OCI-LY1 (cell line): Measurements from ENCODE around the gene SCLT1.

ENCODE experiments used
- H2AFZ ChIP-seq: fragments of 200-600 bp; sonication (generic), shearing (Covaris generic); 2 replicates; pipeline ENCODE4 v1.6.0; 2014; ENCODE audit warnings: antibody characterized with exemption, mild to moderate bottlenecking, low read length
- H3F3A ChIP-seq: fragments of 200-600 bp; sonication (generic), shearing (Covaris generic); 2 replicates; pipeline ENCODE4 v1.6.0; 2014; ENCODE audit warnings: mild to moderate bottlenecking, antibody characterized with exemption, low read length, moderate library complexity; ENCODE audit not compliant: insufficient read depth
- H3K27ac ChIP-seq: fragments of 200-600 bp; sonication (generic); 2 replicates; pipeline ENCODE4 v1.5.1; 2014; ENCODE audit warnings: low read length, mixed run types, mild to moderate bottlenecking, low read depth; ENCODE audit not compliant: poor library complexity, severe bottlenecking
- H3K27me3 ChIP-seq: fragments of 200-600 bp; sonication (generic); 2 replicates; pipeline ENCODE4 v1.6.0; 2014; ENCODE audit warnings: antibody characterized with exemption, mild to moderate bottlenecking, low read length, moderate library complexity; ENCODE audit not compliant: insufficient read depth
- H3K36me3 ChIP-seq: fragments of 200-600 bp; sonication (generic); 2 replicates; pipeline ENCODE4 v1.6.1; 2014; ENCODE audit warnings: mild to moderate bottlenecking, antibody characterized with exemption, low read length, moderate library complexity, mixed read lengths; ENCODE audit not compliant: insufficient read depth
- H3K4me1 ChIP-seq: fragments of 200-600 bp; sonication (generic); 2 replicates; pipeline ENCODE4 v1.5.1; 2014; ENCODE audit warnings: mild to moderate bottlenecking, low read length, moderate library complexity; ENCODE audit not compliant: insufficient read depth, severe bottlenecking
- H3K4me2 ChIP-seq: fragments of 200-600 bp; sonication (generic), shearing (Covaris generic); 2 replicates; pipeline ENCODE4 v1.6.1; 2014; ENCODE audit warnings: low read length
- H3K4me3 ChIP-seq: fragments of 200-600 bp; sonication (generic); 2 replicates; pipeline ENCODE4 v1.5.1; 2014; ENCODE audit warnings: low read length, low read depth, mild to moderate bottlenecking, mixed read lengths; ENCODE audit not compliant: poor library complexity, severe bottlenecking
- H3K79me2 ChIP-seq: fragments of 200-600 bp; shearing (Covaris generic); 2 replicates; pipeline ENCODE4 v1.6.1; 2016; ENCODE audit warnings: mixed run types, low read length, mixed read lengths; ENCODE audit not compliant: insufficient read depth
- H3K9ac ChIP-seq: fragments of 200-600 bp; sonication (generic), shearing (Covaris generic); 2 replicates; pipeline ENCODE4 v1.6.1; 2014; ENCODE audit warnings: mild to moderate bottlenecking, low read length, mixed read lengths
- H3K9me2 ChIP-seq: fragments of 200-600 bp; sonication (generic), shearing (Covaris generic); 2 replicates; pipeline ENCODE4 v1.6.1; 2014; ENCODE audit warnings: low read depth, mild to moderate bottlenecking, low read length, mixed read lengths
- H3K9me3 ChIP-seq: fragments of 200-600 bp; shearing (Covaris generic); 2 replicates; pipeline ENCODE4 v1.6.1; 2014; ENCODE audit warnings: low read length, mixed read lengths
- H4K20me1 ChIP-seq: fragments of 200-600 bp; sonication (generic), shearing (Covaris generic); 2 replicates; pipeline ENCODE4 v1.6.0; 2016; ENCODE audit warnings: mild to moderate bottlenecking, low read length; ENCODE audit not compliant: insufficient read depth
- CTCF ChIP-seq: fragments of 200-600 bp; sonication (generic), shearing (Covaris generic); IDR thresholded peaks from 2 replicates; pipeline ENCODE4 v1.5.1; 2017; ENCODE audit warnings: mild to moderate bottlenecking, antibody characterized with exemption, low read length, moderate library complexity, mixed read lengths
- EZH2 ChIP-seq: fragments of 200-600 bp; sonication (generic), shearing (Covaris generic); IDR thresholded peaks from 2 replicates; pipeline ENCODE4 v1.8.0; 2017; ENCODE audit warnings: borderline replicate concordance, mixed run types, mild to moderate bottlenecking, antibody characterized with exemption, low read length, moderate library complexity, mixed read lengths

The SCLT1 gene

GRCh38 chr4:129111919-129112318 is 18.6 kb upstream of the SCLT1 start:
- no peak overlapping the region for H2AFZ ChIP-seq
- no peaks in the 10 kb centered on the region for H3K27me3 ChIP-seq
- peak; percentile 14; the same call in 1 of the 2 replicates for TF ChIP-seq CTCF
- no peak for TF ChIP-seq EZH2
- no peaks in the 10 kb centered on the region for H3K79me2 ChIP-seq
- H3K9ac ChIP-seq = no peak overlapping the region
- no peak overlapping the region for H3K4me2 ChIP-seq
- no peak overlapping the region for H3K27ac ChIP-seq
- no peaks in the 10 kb centered on the region for H3K36me3 ChIP-seq
- no peaks in the 10 kb centered on the region for H3K9me2 ChIP-seq
- no peaks in the 10 kb centered on the region for H3K4me1 ChIP-seq
- no peaks in the 10 kb centered on the region for H4K20me1 ChIP-seq
- H3F3A ChIP-seq = no peaks in the 10 kb centered on the region
- H3K4me3 ChIP-seq = no peak overlapping the region
- H3K9me3 ChIP-seq = no peaks in the 10 kb centered on the region

- Histone ChIP-seq H3K27ac (no peak overlapping the region), H3K79me2 (no peaks in the 10 kb centered on the region), H3K4me1 (no peaks in the 10 kb centered on the region), H2AFZ (no peak overlapping the region), H3K9ac (no peak overlapping the region), H4K20me1 (no peaks in the 10 kb centered on the region), H3K27me3 (no peaks in the 10 kb centered on the region), H3K36me3 (no peaks in the 10 kb centered on the region), H3K4me3 (no peak overlapping the region), H3K9me2 (no peaks in the 10 kb centered on the region), H3K9me3 (no peaks in the 10 kb centered on the region), H3F3A (no peaks in the 10 kb centered on the region), H3K4me2 (no peak overlapping the region)
- no peak for TF ChIP-seq CTCF
- no peak for TF ChIP-seq EZH2
These were observed 17.6 kb upstream of the SCLT1 start for GRCh38 chr4:129110931-129111330.

DNA sequence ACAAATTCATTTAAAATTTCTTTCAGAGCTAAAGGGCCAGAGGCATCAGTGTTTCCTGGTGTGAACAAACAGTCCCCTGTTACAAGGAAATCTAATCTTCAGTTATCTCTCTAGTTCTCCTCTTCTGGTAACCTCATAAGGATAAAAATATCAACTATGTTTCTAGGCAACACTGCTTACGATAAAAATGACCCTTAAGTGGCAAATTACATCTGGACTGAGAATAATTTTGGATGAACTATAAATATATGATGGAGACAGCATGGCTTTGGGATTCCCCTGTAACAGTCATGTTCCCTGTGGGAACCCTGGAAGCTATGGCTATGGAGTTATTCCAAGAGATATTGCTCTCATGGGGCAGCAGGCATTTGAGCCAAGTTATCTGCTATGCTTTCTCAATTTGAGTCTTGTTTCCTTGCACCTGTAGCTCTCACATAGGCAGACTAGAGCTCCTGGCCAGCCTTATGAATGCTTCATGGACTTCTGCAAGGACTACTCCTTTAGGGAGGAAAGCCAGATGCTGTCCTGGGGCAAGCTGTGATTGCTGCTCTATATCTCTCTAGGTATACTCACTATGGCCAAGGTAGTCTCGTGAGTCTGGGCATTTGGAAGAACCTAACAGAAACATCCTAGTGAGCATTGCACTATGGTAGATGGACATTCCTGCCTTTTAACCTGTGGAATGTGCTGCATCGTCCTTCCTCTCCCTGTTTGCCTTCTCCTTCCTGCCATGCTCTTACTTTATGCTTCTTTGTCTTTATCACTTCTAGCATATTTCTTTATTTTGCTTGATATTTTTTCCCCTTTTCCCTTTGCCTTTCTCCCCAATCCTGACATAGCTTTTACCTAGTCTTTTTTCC is 16.9 kb upstream of the SCLT1 start:
- no peaks in the 10 kb centered on the region for H3K4me1 ChIP-seq
- H4K20me1 ChIP-seq = no peaks in the 10 kb centered on the region
- no peaks in the 10 kb centered on the region for H3K79me2 ChIP-seq
- no peaks in the 10 kb centered on the region for H3K36me3 ChIP-seq
- TF ChIP-seq CTCF = no peak
- no peak for TF ChIP-seq EZH2
- H3F3A ChIP-seq = no peaks in the 10 kb centered on the region
- no peak overlapping the region for H3K4me2 ChIP-seq
- H3K9ac ChIP-seq = no peak overlapping the region
- H3K9me3 ChIP-seq = no peaks in the 10 kb centered on the region
- no peak overlapping the region for H2AFZ ChIP-seq
- no peaks in the 10 kb centered on the region for H3K9me2 ChIP-seq
- H3K27ac ChIP-seq = no peak overlapping the region
- H3K27me3 ChIP-seq = no peaks in the 10 kb centered on the region
- H3K4me3 ChIP-seq = no peak overlapping the region
